GM12873 (cell line): ENCODE results near the gene CSTA.

Experiments used
- TF ChIP-seq, protein P1 (sequence below): IDR thresholded peaks from 2 replicates; pipeline ENCODE4 v1.5.1; 2012; ENCODE audit warnings: low read depth, mild to moderate bottlenecking, moderate library complexity, low read length, control low read depth; ENCODE audit not compliant: insufficient read depth; ENCODE audit errors: missing control alignments

CSTA gene

DNA sequence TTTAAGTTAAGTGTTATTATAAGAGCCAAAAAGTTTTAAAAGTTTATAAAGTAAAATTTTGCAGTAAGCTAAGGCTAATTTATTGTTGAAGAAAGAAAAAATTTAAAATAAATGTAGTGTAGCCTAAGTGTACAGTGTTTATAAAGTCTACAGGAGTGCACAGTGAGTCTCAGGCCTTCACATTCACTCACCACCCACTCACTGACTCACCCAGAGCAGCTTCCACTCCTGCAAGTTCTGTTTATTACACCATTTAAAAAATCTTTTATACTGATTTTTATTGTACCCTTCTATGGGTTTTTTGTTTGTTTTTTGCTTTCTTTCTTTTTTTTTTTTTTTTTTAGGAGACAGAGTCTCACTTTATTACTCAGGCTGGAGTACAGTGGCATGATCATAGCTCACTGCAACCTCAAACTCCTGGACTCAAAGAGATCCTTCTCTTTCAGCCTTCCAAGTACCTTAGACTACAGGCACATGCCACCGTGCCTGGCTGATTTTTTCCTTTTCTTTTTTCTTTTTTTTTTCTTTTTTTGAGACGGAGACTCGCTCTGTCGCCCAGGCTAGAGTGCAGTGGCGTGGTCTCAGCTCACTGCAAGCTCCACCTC lies 25.9 kb downstream of the CSTA start:
- TF ChIP-seq, protein P1, sequence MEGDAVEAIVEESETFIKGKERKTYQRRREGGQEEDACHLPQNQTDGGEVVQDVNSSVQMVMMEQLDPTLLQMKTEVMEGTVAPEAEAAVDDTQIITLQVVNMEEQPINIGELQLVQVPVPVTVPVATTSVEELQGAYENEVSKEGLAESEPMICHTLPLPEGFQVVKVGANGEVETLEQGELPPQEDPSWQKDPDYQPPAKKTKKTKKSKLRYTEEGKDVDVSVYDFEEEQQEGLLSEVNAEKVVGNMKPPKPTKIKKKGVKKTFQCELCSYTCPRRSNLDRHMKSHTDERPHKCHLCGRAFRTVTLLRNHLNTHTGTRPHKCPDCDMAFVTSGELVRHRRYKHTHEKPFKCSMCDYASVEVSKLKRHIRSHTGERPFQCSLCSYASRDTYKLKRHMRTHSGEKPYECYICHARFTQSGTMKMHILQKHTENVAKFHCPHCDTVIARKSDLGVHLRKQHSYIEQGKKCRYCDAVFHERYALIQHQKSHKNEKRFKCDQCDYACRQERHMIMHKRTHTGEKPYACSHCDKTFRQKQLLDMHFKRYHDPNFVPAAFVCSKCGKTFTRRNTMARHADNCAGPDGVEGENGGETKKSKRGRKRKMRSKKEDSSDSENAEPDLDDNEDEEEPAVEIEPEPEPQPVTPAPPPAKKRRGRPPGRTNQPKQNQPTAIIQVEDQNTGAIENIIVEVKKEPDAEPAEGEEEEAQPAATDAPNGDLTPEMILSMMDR: no peak

GRCh38 chr3:122351612-122352011 lies 26.6 kb downstream of the CSTA start:
- TF ChIP-seq, protein P1: no peak

DNA sequence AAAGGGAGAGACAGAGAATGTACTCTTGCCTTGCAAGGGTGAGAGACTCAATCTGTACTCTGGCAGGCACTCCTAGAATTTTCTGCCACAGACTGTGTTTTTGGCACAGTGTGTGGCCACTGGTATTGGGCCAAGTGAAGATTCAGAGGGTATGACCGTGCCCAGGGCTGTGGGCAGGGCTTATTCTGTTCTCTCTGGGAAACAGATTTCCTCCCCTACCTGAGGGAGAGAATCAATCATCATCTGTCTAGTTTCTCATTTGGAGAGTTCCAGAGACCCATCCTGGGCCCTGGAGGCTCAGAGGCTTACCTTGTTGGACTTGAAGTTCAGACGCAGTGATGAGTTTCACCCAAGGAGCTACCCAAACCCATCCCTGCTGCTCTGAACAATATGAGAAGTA lies 28.2 kb downstream of the CSTA start:
- TF ChIP-seq, protein P1: no peak

GRCh38 chr3:122353893-122354401 lies 28.9 kb downstream of the CSTA start:
- TF ChIP-seq, protein P1: no peak

DNA sequence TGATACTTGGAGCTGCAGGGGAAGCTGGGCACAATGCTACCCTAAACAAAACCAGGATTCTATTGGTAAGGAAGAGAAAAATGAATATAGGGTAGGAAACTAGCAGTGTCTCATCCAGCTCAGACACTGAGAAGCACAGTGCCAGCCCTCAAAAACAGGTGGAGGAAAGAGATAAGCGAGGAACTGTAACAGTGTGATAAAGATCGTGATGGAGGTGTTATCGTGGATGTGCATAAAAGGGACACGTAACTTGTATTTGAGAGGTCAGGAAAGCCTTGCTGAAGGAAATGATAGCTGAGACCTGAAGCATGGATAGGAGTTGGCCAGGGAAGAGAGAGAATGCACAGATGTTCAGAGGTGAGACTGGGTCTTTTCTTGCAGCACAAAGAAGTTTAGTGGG lies 30.6 kb downstream of the CSTA start:
- TF ChIP-seq, protein P1: no peak

DNA sequence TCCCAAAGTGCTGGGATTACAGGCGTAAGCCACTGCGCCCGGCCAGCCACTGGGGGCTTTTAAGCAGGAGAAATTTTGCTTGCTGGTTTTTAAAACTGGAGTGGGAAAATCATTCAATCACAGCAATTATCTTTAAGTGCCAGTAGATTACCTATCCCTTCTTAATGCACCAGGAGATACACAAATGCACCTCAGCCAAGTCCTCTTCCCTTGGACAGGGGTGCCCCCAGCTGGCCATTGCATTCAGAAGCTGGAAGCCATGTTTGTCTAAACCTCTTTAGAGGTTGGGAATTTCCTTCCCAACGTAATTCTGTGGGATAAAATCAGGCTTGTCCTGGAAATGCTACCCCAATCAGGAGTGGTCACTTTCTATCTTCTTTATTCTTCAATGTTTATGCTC lies 31.4 kb downstream of the CSTA start:
- TF ChIP-seq, protein P1: peak; percentile 56

GRCh38 chr3:122357828-122358702 lies 33.0 kb downstream of the CSTA start:
- TF ChIP-seq, protein P1: no peak
